ENCODE measurements around the gene ITGAV.

DNA sequence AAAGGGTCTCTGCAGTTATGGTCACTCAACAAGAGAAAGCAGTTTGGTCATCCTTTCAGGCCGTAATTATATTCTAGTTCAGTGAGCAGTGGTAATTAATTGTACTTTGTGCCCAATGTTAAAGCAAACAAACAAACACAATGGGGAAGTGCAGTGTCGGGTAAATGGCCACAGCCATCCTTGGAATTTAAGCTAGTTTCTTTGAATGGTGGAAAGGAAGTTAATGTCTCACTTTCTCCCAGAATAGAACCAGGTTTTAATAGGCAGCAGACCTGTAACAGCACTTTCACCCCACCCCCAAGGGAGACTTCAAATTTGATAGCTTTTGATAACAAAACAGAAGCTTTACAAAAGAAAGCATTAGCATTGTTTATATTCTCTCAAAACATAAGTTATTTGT lies 20.0 kb upstream of the ITGAV start:
- TF ChIP-seq GATA2 (IDR thresholded peaks at IDR 0.05; ENCODE audit: low read depth, low read length): no peak
- TF ChIP-seq GATA3 (IDR thresholded peaks at IDR 0.05; ENCODE audit: low read depth, low read length): no peak

Data from SH-SY5Y (cell line).